NCI-H2107 treated with DMSO at 0.1 percent for 48 hours (cell line): Measurements from ENCODE around the gene FZD1.
"Not testable (repeated sequence)": the region's sequence is repeated elsewhere in the genome, so short reads cannot be mapped to it uniquely, and the experiment has no call there.

ENCODE experiments used
- DNase-seq: peaks from one replicate; lab custom pipeline; 2025; ENCODE audit not compliant: unreplicated experiment; lab: John Stamatoyannopoulos, UW

The FZD1 gene

GRCh38 chr7:91295576-91295975, 31.3 kb downstream of the FZD1 start:
- DNase-seq: no peak

GRCh38 chr7:91297939-91298338, 33.7 kb downstream of the FZD1 start:
- no peak for DNase-seq

GRCh38 chr7:91299952-91300775, 35.9 kb downstream of the FZD1 start:
- no peak for DNase-seq

- no peak for DNase-seq
These were observed 38.6 kb downstream of the FZD1 start for GRCh38 chr7:91302794-91303193.

- DNase-seq: no peak
These were observed 42.0 kb downstream of the FZD1 start for GRCh38 chr7:91306266-91306665.

- no peak for DNase-seq
These were observed 43.2 kb downstream of the FZD1 start for GRCh38 chr7:91307467-91307866.

GRCh38 chr7:91308191-91308590, 44.0 kb downstream of the FZD1 start:
- not testable (repeated sequence) for DNase-seq

GRCh38 chr7:91310830-91311460, 46.7 kb downstream of the FZD1 start:
- no peak for DNase-seq

- DNase-seq: no peak
These were observed 47.6 kb downstream of the FZD1 start for GRCh38 chr7:91311839-91312238.

- DNase-seq: no peak
These were observed 48.9 kb downstream of the FZD1 start for GRCh38 chr7:91313113-91313512.

- DNase-seq: no peak
These were observed 50.5 kb downstream of the FZD1 start for GRCh38 chr7:91314591-91315323.

GRCh38 chr7:91316426-91316825, 52.2 kb downstream of the FZD1 start:
- DNase-seq: no peak

GRCh38 chr7:91319351-91319750, 55.1 kb downstream of the FZD1 start:
- DNase-seq: no peak

GRCh38 chr7:91320366-91321078, 56.3 kb downstream of the FZD1 start:
- no peak for DNase-seq
